K562 (cell line): ENCODE data around the gene ZCCHC3. TPM values are rescaled to one million over a fixed set of nuclear protein-coding genes. Genes with fewer than 3 reads are reported as not detected.

ENCODE experiments used
- ATAC-seq: fragments of 200-7000 bp; cut with Tn5 transposase; 3 replicates; pipeline ENCODE4 v1.9.1; 2020; ENCODE audit warnings: moderate library complexity
- BruUV-seq: library from RNA; stranded (reverse); fragments of 400-500 nt; replicated peaks from 2 replicates; lab custom pipeline; 2021; lab: Mats Ljungman, UMichigan
- CTCF ChIA-PET: fragments of 300-600 bp; formaldehyde crosslinking; extraction: SDS; loops from one replicate; lab custom pipeline; 2021; ENCODE audit warnings: low intra/inter-chr PET ratio; lab: Yijun Ruan, JAX
- POLR2A ChIA-PET: fragments of 300-600, 350-650 bp; sonication (Branson Sonifier 250); formaldehyde crosslinking; extraction: SDS; loops from one replicate; lab custom pipeline; 2021; ENCODE audit warnings: antibody characterized with exemption, inconsistent platforms; lab: Yijun Ruan, JAX
- DNase-seq, 4 experiments: peaks; one replicate each; pipeline versions ENCODE4 v3.0.0 to v3.0.0-alpha.2; 2011 to 2018; ENCODE audit warnings: low spot score in 3 of 4, mixed read lengths in 3 of 4; ENCODE audit errors: extremely low read depth in 1 of 4
- FAIRE-seq: peaks from 2 replicates; lab custom pipeline; 2011; peaks lifted over from hg19 to GRCh38; lab: Jason Lieb, UNC
- H2AFZ ChIP-seq: 2 replicates; pipeline ENCODE4 v1.6.0; 2011; ENCODE audit warnings: low read depth, low read length, control low read depth, inconsistent platforms
- H3K27ac ChIP-seq: fragments of 200-600 bp; 3 replicates; pipeline ENCODE4 v1.8.0; 2011; ENCODE audit warnings: low read depth, mild to moderate bottlenecking, control low read depth, inconsistent platforms, low read length, moderate library complexity, mixed read lengths; ENCODE audit errors: extremely low read depth
- H3K27me3 ChIP-seq, 2 experiments: fragments of 300-600 bp in 1 of 2; 2 replicates in 1 of 2; 3 replicates in 1 of 2; pipeline versions ENCODE4 v1.6.0 to v1.8.0; 2011; ENCODE audit warnings: inconsistent platforms in 2 of 2, low read length in 2 of 2, mild to moderate bottlenecking in 1 of 2, mixed read lengths in 1 of 2, moderate library complexity in 1 of 2; ENCODE audit not compliant: control insufficient read depth in 2 of 2, insufficient read depth in 2 of 2
- H3K36me3 ChIP-seq: fragments of 300-600 bp; 3 replicates; pipeline ENCODE4 v1.8.0; 2011; ENCODE audit warnings: mild to moderate bottlenecking, low read length, inconsistent platforms; ENCODE audit not compliant: control insufficient read depth, insufficient read depth
- H3K4me1 ChIP-seq, 2 experiments: fragments of 200-600 bp in 1 of 2; replicated peaks in 1 of 2; 2 replicates in 1 of 2; 3 replicates in 1 of 2; pipeline versions ENCODE4 v1.5.1 to v1.8.0; 2011; ENCODE audit warnings: inconsistent platforms in 2 of 2, low read length in 2 of 2, mild to moderate bottlenecking in 1 of 2, mixed read lengths in 1 of 2, moderate library complexity in 1 of 2; ENCODE audit not compliant: control insufficient read depth in 2 of 2, insufficient read depth in 2 of 2
- H3K4me2 ChIP-seq: 2 replicates; pipeline ENCODE4 v1.6.1; 2011; ENCODE audit warnings: low read length, control low read depth, inconsistent platforms, mixed read lengths; ENCODE audit not compliant: insufficient read depth
- H3K4me3 ChIP-seq: fragments of 200-600 bp; sonication (generic), shearing (Covaris generic); 2 replicates; pipeline ENCODE4 v1.5.1; 2016; ENCODE audit warnings: control low read depth, inconsistent platforms
- H3K79me2 ChIP-seq: fragments of 200-600 bp; 3 replicates; pipeline ENCODE4 v1.8.0; 2011; ENCODE audit warnings: low read length, inconsistent platforms; ENCODE audit not compliant: control insufficient read depth, insufficient read depth
- H3K9ac ChIP-seq, 2 experiments: 2 replicates each; pipeline versions ENCODE4 v1.6.0 to v1.6.1; 2011; ENCODE audit warnings: low read depth in 2 of 2, low read length in 2 of 2, control low read depth in 1 of 2, inconsistent platforms in 1 of 2, mild to moderate bottlenecking in 1 of 2, mixed read lengths in 1 of 2; ENCODE audit not compliant: insufficient read depth in 1 of 2
- H3K9me1 ChIP-seq: one replicate; pipeline ENCODE4 v1.6.0; 2011; ENCODE audit warnings: inconsistent platforms, mild to moderate bottlenecking, low read length, moderate library complexity; ENCODE audit not compliant: control insufficient read depth, insufficient read depth
- H3K9me3 ChIP-seq: replicated peaks from 2 replicates; pipeline ENCODE4 v1.5.1; 2011; ENCODE audit warnings: low read depth, low read length, inconsistent platforms; ENCODE audit not compliant: control insufficient read depth, insufficient read depth
- H4K20me1 ChIP-seq: replicated peaks from 2 replicates; pipeline ENCODE4 v1.6.1; 2011; ENCODE audit warnings: low read length, inconsistent platforms, mixed read lengths; ENCODE audit not compliant: control insufficient read depth, insufficient read depth
- HSF4 ChIP-seq: fragments of 250-450 bp; sonication (Bioruptor Pico); IDR thresholded peaks from 2 replicates; pipeline ENCODE4 v2.1.2; 2022; ENCODE audit warnings: mild to moderate bottlenecking, moderate library complexity, borderline replicate concordance
- NCOA2 ChIP-seq, 2 experiments: fragments of 450-650 bp; IDR thresholded peaks; 2 replicates each; pipeline ENCODE4 v1.6.1; 2018; ENCODE audit warnings: mild to moderate bottlenecking in 2 of 2, moderate library complexity in 1 of 2; ENCODE audit not compliant: partially characterized antibody in 2 of 2
- OTX1 ChIP-seq: fragments of 450-650 bp; formaldehyde crosslinking; IDR thresholded peaks from 2 replicates; pipeline ENCODE4 v1.4.0; 2022; ENCODE audit warnings: mild to moderate bottlenecking
- SMARCE1 ChIP-seq: fragments of 450-650 bp; IDR thresholded peaks from 2 replicates; pipeline ENCODE4 v1.7.1; 2016; ENCODE audit warnings: mild to moderate bottlenecking
- SP1 ChIP-seq: sonication (generic); formaldehyde crosslinking; IDR thresholded peaks from 2 replicates; pipeline ENCODE4 v1.8.1; 2022; ENCODE audit warnings: mild to moderate bottlenecking, missing genetic modification reagents
- TOE1 ChIP-seq, 2 experiments: fragments of 450-650 bp in 1 of 2; sonication (generic) in 1 of 2; formaldehyde crosslinking in 1 of 2; IDR thresholded peaks; 2 replicates each; pipeline versions ENCODE4 v1.7.1 to v1.8.0; 2016 to 2022; ENCODE audit warnings: borderline replicate concordance in 2 of 2, mild to moderate bottlenecking in 2 of 2, antibody characterized with exemption in 1 of 2, inconsistent platforms in 1 of 2, low read depth in 1 of 2, missing genetic modification reagents in 1 of 2, moderate library complexity in 1 of 2
- ZNF217 ChIP-seq: sonication (generic); formaldehyde crosslinking; IDR thresholded peaks from 2 replicates; pipeline ENCODE4 v1.8.0; 2022; ENCODE audit warnings: mild to moderate bottlenecking, missing genetic modification reagents
- WGBS: fragments of 100-300 bp; shearing (Covaris generic); methylation state at CpG from one replicate; pipeline ENCODE4 v1.1.6; 2016; ENCODE audit warnings: low coverage, mixed read lengths; ENCODE audit not compliant: insufficient coverage; ENCODE audit errors: missing lambda C conversion rate; 5-methylcytosine and 5-hydroxymethylcytosine counted together
- in situ Hi-C: fragments of 300-500 bp; cut with MboI; formaldehyde crosslinking; loops from 4 replicates; pipeline ENCODE4 v1.15.0; 2018; ENCODE audit warnings: inconsistent platforms, mixed read lengths
- intact Hi-C: fragments of 100-400 bp; cut with micrococcal nuclease; formaldehyde crosslinking; loops from 2 replicates; pipeline ENCODE4 v1.14.2; 2022
- polyA plus RNA-seq, 8 experiments: library from polyadenylated mRNA; depleted of rRNA in 4 of 8; stranded (reverse) in 5 of 8; unstranded in 3 of 8; fragments of >200 nt; fragmentation: Nextera tagmentation in 2 of 8; fragmentation: Illumina TruSeq in 1 of 8; extraction: Ambion mirVana in 2 of 8; extraction: Trizol in 1 of 8; gene quantifications; 2 replicates each; pipeline versions ENCODE4 v1.2.1 to v1.2.3, GENCODE V29; 2011 to 2014; ENCODE audit warnings: inconsistent platforms in 1 of 8, missing spikeins in 1 of 8
- total RNA-seq, 7 experiments: library from RNA; depleted of rRNA in 6 of 7; stranded (reverse); fragments of >200 nt in 6 of 7; fragmentation: Illumina TruSeq in 2 of 7; extraction: Trizol in 2 of 7; gene quantifications; 2 replicates each; pipeline versions ENCODE4 v1.2.1 to v1.2.3, GENCODE V29; 2011 to 2021; ENCODE audit warnings: low replicate concordance in 1 of 7

ZCCHC3 gene
- total and polyA plus RNA-seq, 9 of the 15 experiments (the other 6 are each of a cell fraction or from before 2014, with no cell fraction given), result 2.8 to 23.3 (median 16.5) TPM

- Histone ChIP-seq H3K9me3 (no peaks in the 10 kb centered on the region), H3K27ac (no peak overlapping the region), H3K9me1 (no peaks in the 10 kb centered on the region), H3K4me3 (no peak overlapping the region), H2AFZ (no peak overlapping the region), H4K20me1 (no peaks in the 10 kb centered on the region), H3K27me3 (no peaks in the 10 kb centered on the region), H3K9ac (no peak overlapping the region), H3K4me2 (no peak overlapping the region), H3K4me1 (peaks cover 9 to 11% of the 10 kb centered on the region in 2 experiments; a peak in 4 of 5 replicates), H3K79me2 (no peaks in the 10 kb centered on the region), H3K36me3 (no peaks in the 10 kb centered on the region; the same call in 2 of the 3 replicates)
- intact Hi-C loops, result no loop called here
- DNase-seq (no peak), FAIRE-seq (no peak), ATAC-seq (no peak)
- in situ Hi-C loops, result no loop called here
- BruUV-seq, result no TSS peak
- TF ChIP-seq HSF4 (CRISPR knock-in tag) (no peak), NCOA2 (IDR thresholded peaks at IDR 0.05; ENCODE audit: partially characterized antibody in 2 of 2) (no peak), ZNF217 (no peak), TOE1 (IDR thresholded peaks at IDR 0.05; ENCODE audit: borderline replicate concordance) (no peak), TOE1 (CRISPR knock-in tag; IDR thresholded peaks at IDR 0.05; ENCODE audit: borderline replicate concordance, low read depth) (no peak)
- ChIA-PET POLR2A (interaction anchor here (1.6 kb wide), 1 partner anchor 12 kb away, joined by 3 read pairs; no protein-coding TSS in a partner anchor), CTCF (no interaction called here)
- 44% methylated on average over 2 of the region's 5 CpGs for WGBS
Observed at GRCh38 chr20:270517-270916, 26.9 kb upstream of the ZCCHC3 start.

- H3K36me3 ChIP-seq, result peaks cover 5% of the 10 kb centered on the region; the same call in 1 of the 3 replicates
- no peak overlapping the region for H3K9ac ChIP-seq
- in situ Hi-C loops, result no loop called here
- H3K27me3 ChIP-seq, result no peaks in the 10 kb centered on the region
- no peak overlapping the region for H2AFZ ChIP-seq
- WGBS, result no CpG with 5 or more reads among the region's 4 CpGs
- peaks cover 6 to 11% of the 10 kb centered on the region in 2 experiments; a peak in 4 of 5 replicates for H3K4me1 ChIP-seq
- intact Hi-C loops, result no loop called here
- CTCF ChIA-PET, result no interaction called here
- ATAC-seq (no peak), FAIRE-seq (no peak), DNase-seq (no peak)
- no peak overlapping the region for H3K4me2 ChIP-seq
- no peaks in the 10 kb centered on the region for H3K9me1 ChIP-seq
- H3K79me2 ChIP-seq, result no peaks in the 10 kb centered on the region
- H3K9me3 ChIP-seq, result no peaks in the 10 kb centered on the region
- no peak for TF ChIP-seq NCOA2 (IDR thresholded peaks at IDR 0.05; ENCODE audit: partially characterized antibody in 2 of 2)
- TF ChIP-seq OTX1 (CRISPR knock-in tag), result no peak
- no peak for TF ChIP-seq SMARCE1
- TF ChIP-seq SP1 (CRISPR knock-in tag), result no peak
- POLR2A ChIA-PET, result interaction anchor here (1.6 kb wide), 1 partner anchor 11 kb away, joined by 3 read pairs; no protein-coding TSS in a partner anchor
- no peaks in the 10 kb centered on the region for H4K20me1 ChIP-seq
- H3K27ac ChIP-seq, result no peak overlapping the region
- no peak overlapping the region for H3K4me3 ChIP-seq
- BruUV-seq, result no TSS peak
Observed at GRCh38 chr20:271069-271468, 26.3 kb upstream of the ZCCHC3 start.
